Nephron (organoid): ENCODE results near the gene SH3GL1.

Experiments used
- H3K27ac Mint-ChIP-seq, 3 experiments: 2 replicates each; pipeline ENCODE4 v1.8.0; 2020; ENCODE audit warnings: mixed read lengths in 3 of 3, mild to moderate bottlenecking in 2 of 3, moderate library complexity in 1 of 3
- H3K27me3 Mint-ChIP-seq: 2 replicates; pipeline ENCODE4 v1.8.0; 2021; ENCODE audit warnings: low read depth, mild to moderate bottlenecking, moderate library complexity, mixed read lengths
- H3K36me3 Mint-ChIP-seq: 2 replicates; pipeline ENCODE4 v1.8.0; 2020; ENCODE audit warnings: low read depth, mixed read lengths
- H3K4me1 Mint-ChIP-seq: 2 replicates; pipeline ENCODE4 v1.8.0; 2020; ENCODE audit warnings: mixed read lengths
- H3K4me3 Mint-ChIP-seq, 3 experiments: 2 replicates each; pipeline ENCODE4 v1.8.0; 2020; ENCODE audit warnings: mild to moderate bottlenecking in 3 of 3, mixed read lengths in 3 of 3, moderate library complexity in 2 of 3
- H3K9me3 Mint-ChIP-seq: 2 replicates; pipeline ENCODE4 v1.8.0; 2020; ENCODE audit warnings: mixed read lengths
- TF ChIP-seq, protein P1 (sequence below), 3 experiments: fragments of 200-600 bp; sonication (generic); IDR thresholded peaks; one replicate each; pipeline ENCODE4 v1.5.0; 2021; ENCODE audit warnings: antibody characterized with exemption in 3 of 3; ENCODE audit not compliant: unreplicated experiment in 3 of 3

Gene SH3GL1

DNA sequence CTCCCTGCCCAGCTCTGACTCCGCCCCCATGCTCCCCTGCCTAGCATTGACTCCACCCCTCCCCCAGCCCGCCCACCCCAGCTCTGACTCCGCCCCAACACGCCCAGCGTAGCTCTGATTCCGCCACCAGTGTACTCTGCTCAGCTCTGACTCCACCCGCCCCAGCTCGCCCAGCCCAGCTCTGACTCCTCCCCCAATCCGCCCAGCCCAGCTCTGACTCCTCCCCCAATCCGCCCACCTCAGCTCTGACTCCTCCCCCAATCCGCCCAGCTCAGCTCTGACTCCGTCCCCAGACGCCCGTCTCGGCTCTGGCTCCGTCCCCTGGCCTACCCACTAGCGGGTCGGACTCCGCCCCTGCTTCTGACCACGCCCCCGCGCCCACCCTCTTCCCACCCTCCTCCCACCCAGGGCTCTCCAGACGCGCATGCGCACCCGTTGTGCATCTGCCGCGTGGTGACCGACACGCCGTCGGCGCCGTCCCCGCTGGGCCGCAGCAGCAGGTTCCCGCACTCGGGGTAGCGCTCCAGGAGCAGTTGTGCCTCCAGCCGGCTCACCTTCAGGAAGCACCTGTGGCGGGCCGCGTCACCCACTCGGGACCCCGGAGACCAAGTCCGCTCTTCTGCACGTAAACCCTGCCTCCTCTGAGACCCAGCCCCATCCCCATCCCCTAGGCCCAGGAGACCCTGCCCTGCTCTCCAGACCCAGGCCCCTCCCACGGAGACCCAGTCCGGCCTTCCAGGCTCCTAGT lies 71.9 kb downstream of the SH3GL1 start:
- TF ChIP-seq, protein P1, sequence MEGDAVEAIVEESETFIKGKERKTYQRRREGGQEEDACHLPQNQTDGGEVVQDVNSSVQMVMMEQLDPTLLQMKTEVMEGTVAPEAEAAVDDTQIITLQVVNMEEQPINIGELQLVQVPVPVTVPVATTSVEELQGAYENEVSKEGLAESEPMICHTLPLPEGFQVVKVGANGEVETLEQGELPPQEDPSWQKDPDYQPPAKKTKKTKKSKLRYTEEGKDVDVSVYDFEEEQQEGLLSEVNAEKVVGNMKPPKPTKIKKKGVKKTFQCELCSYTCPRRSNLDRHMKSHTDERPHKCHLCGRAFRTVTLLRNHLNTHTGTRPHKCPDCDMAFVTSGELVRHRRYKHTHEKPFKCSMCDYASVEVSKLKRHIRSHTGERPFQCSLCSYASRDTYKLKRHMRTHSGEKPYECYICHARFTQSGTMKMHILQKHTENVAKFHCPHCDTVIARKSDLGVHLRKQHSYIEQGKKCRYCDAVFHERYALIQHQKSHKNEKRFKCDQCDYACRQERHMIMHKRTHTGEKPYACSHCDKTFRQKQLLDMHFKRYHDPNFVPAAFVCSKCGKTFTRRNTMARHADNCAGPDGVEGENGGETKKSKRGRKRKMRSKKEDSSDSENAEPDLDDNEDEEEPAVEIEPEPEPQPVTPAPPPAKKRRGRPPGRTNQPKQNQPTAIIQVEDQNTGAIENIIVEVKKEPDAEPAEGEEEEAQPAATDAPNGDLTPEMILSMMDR (IDR thresholded peaks at IDR 0.05; ENCODE audit: unreplicated experiment in 3 of 3), result no peak
- H3K27me3 Mint-ChIP-seq, result peaks cover 13% of the 10 kb centered on the region
- peaks cover 10% of the 10 kb centered on the region for H3K4me1 Mint-ChIP-seq
- no peak overlapping the region for H3K27ac Mint-ChIP-seq
- H3K9me3 Mint-ChIP-seq, result no peaks in the 10 kb centered on the region
- peak overlapping the region; percentile 82 to 88 (median 84) for H3K4me3 Mint-ChIP-seq
- peaks cover 3% of the 10 kb centered on the region for H3K36me3 Mint-ChIP-seq

DNA sequence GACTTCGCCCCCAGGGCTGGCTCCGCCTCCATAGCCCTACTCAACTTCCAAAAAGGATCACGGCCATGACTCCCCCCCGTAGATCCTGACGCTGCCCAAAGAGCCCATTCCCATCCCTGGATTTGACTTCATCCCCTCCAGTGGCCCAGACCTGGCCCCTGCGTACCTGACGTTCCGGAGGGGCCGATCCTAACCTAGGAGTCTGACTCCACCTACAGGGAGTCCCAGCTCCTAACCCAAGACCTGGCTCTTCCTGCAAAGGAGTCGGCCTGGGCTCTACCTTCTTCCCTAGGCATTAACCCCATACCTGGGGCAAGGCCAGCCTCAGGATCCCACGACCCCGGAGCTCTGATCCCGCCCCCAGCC lies 72.5 kb downstream of the SH3GL1 start:
- peak overlapping the region in 1 of 3 experiments; percentile 61 for H3K27ac Mint-ChIP-seq
- TF ChIP-seq, protein P1 (IDR thresholded peaks at IDR 0.05; ENCODE audit: unreplicated experiment in 3 of 3), result no peak
- H3K4me3 Mint-ChIP-seq, result peak overlapping the region; percentile 82 to 88 (median 84)
- H3K27me3 Mint-ChIP-seq, result peaks cover 13% of the 10 kb centered on the region
- no peaks in the 10 kb centered on the region for H3K9me3 Mint-ChIP-seq
- H3K36me3 Mint-ChIP-seq, result peaks cover 3% of the 10 kb centered on the region
- peaks cover 10% of the 10 kb centered on the region for H3K4me1 Mint-ChIP-seq

DNA sequence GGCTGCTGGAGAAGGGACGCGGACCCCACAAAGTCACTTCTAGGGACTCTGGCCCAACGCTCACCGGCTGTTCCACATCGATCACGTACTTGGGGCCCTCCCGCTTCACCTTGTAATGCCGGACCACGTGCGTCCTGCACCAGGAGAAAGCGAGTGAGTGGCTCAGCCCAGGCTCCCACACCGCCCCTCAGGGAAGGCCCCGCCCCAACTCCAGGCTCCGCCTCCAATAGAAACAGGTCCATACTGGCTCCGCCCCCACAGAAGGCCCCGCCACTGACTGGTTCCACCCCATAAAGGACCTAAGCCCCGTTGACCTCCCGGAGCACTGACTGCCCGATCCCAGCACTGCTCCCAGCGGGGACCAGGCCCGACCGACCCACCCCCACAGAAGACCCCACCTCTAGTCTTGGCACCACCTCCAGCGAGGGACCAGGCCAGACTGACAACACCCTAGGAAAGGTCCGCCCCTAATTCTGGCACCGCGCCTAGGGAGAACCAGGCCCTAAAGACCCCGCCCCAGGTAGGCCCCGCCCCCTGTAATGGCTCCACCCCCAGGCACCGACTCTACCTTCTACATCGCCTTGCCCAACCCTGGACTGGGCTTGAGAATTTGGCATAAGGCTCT lies 73.0 kb downstream of the SH3GL1 start:
- TF ChIP-seq, protein P1 (IDR thresholded peaks at IDR 0.05; ENCODE audit: unreplicated experiment in 3 of 3), result no peak
- Mint-ChIP-seq H3K27me3 (peaks cover 13% of the 10 kb centered on the region), H3K36me3 (peaks cover 3% of the 10 kb centered on the region), H3K27ac (peak overlapping the region in 2 of 3 experiments; percentile 54 to 61), H3K4me3 (peak overlapping the region; percentile 82 to 88 (median 84)), H3K4me1 (peaks cover 10% of the 10 kb centered on the region), H3K9me3 (no peaks in the 10 kb centered on the region)

DNA sequence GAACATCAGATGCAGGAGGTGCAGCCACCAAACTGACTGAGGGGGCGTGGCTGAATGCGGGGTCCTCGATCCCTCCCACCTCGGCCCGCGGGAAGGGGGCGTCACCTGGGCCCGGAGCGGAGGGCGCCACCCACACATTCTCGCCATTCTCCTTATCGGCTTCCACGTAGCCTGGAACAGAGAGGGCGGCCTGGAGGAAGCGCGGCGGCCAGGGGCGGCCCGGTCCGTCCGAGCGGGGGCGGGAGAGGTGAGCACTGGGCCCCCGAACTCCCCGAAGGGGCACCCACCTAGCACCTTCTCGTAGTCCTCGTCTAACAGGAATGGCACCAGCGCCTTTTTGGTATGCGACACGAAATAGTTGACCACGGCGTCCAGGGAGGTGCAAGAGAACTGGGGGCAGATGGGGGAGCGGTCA lies 73.5 kb downstream of the SH3GL1 start:
- Mint-ChIP-seq H3K36me3 (peaks cover 3% of the 10 kb centered on the region), H3K4me3 (peak overlapping the region; percentile 82 to 88 (median 84)), H3K4me1 (peaks cover 10% of the 10 kb centered on the region), H3K9me3 (no peaks in the 10 kb centered on the region), H3K27me3 (peaks cover 13% of the 10 kb centered on the region), H3K27ac (peak overlapping the region in 2 of 3 experiments; percentile 54 to 61)
- TF ChIP-seq, protein P1 (IDR thresholded peaks at IDR 0.05; ENCODE audit: unreplicated experiment in 3 of 3), result no peak

DNA sequence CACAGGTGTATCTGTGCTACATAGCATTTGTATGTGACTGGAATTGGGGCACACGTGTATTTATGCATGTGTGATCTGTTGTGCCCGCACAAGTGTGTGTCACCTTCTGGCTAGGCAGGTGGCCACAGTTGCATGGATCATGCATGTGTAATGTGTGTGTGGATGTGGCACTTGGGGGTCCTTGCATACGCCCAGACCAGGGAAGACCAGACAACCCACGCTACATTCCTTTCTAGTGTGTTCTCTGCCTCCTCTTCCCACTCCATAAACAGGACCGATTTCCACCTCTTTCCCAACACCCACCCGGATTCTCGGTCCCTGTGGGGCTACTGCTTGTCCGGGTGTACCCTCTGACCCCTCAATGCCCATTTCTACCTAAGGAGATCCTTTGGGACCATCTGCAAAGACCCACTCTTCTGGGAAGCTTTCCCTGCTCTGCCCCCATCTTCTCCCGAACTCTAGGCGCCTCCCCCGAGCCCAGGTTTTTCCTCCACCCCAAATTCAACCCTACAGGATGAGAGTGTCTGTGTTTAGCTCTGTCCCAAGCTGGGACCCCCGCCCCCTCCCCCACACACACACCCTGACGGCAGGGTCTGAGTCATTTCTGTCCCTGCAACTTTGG lies 74.0 kb downstream of the SH3GL1 start:
- Mint-ChIP-seq H3K36me3 (peaks cover 3% of the 10 kb centered on the region), H3K4me3 (peak overlapping the region; percentile 63 to 72 (median 68)), H3K27me3 (peaks cover 13% of the 10 kb centered on the region), H3K4me1 (peaks cover 10% of the 10 kb centered on the region), H3K9me3 (peaks cover 3% of the 10 kb centered on the region), H3K27ac (peak overlapping the region in 1 of 3 experiments; percentile 20)
- TF ChIP-seq, protein P1 (IDR thresholded peaks at IDR 0.05; ENCODE audit: unreplicated experiment in 3 of 3), result no peak
